Astrocyte (in vitro differentiated cells and primary cell): Measurements from ENCODE around the gene COQ8A. TPM values are rescaled to one million over a fixed set of nuclear protein-coding genes. Genes with fewer than 3 reads are reported as not detected.

Source experiments
- DNase-seq: peaks from one replicate; pipeline ENCODE4 v3.0.0-alpha.2; 2010; ENCODE audit warnings: low read depth
- FAIRE-seq: peaks from 2 replicates; lab custom pipeline; 2011; peaks lifted over from hg19 to GRCh38; lab: Jason Lieb, UNC
- H2AFZ ChIP-seq: 2 replicates; pipeline ENCODE4 v1.6.0; 2012; ENCODE audit warnings: low read depth, low read length, inconsistent platforms
- H3K27ac ChIP-seq: 2 replicates; pipeline ENCODE4 v1.5.1; 2011; ENCODE audit warnings: low read depth, low read length, inconsistent platforms
- H3K27me3 ChIP-seq: 2 replicates; pipeline ENCODE4 v1.6.0; 2011; ENCODE audit warnings: low read length, inconsistent platforms; ENCODE audit not compliant: insufficient read depth
- H3K36me3 ChIP-seq: 2 replicates; pipeline ENCODE4 v1.5.1; 2011; ENCODE audit warnings: low read length, inconsistent platforms; ENCODE audit not compliant: insufficient read depth
- H3K4me1 ChIP-seq: 2 replicates; pipeline ENCODE4 v1.5.1; 2011; ENCODE audit warnings: low read length, inconsistent platforms; ENCODE audit not compliant: insufficient read depth
- H3K4me2 ChIP-seq: 2 replicates; pipeline ENCODE4 v1.6.0; 2012; ENCODE audit warnings: low read length, inconsistent platforms
- H3K4me3 ChIP-seq: 2 replicates; pipeline ENCODE4 v1.5.1; 2011; ENCODE audit warnings: low read depth, mild to moderate bottlenecking, low read length, inconsistent platforms; ENCODE audit not compliant: insufficient read depth
- H3K79me2 ChIP-seq: 2 replicates; pipeline ENCODE4 v1.6.0; 2012; ENCODE audit warnings: mild to moderate bottlenecking, low read length, inconsistent platforms; ENCODE audit not compliant: insufficient read depth
- H3K9ac ChIP-seq: 2 replicates; pipeline ENCODE4 v1.6.0; 2012; ENCODE audit warnings: mild to moderate bottlenecking, low read length, inconsistent platforms
- H3K9me3 ChIP-seq: 2 replicates; pipeline ENCODE4 v1.5.1; 2012; ENCODE audit warnings: low read depth, mild to moderate bottlenecking, low read length, inconsistent platforms; ENCODE audit not compliant: insufficient read depth
- H4K20me1 ChIP-seq: 2 replicates; pipeline ENCODE4 v1.6.0; 2012; ENCODE audit warnings: low read length, inconsistent platforms; ENCODE audit not compliant: insufficient read depth
- H3K27ac Mint-ChIP-seq: one replicate; pipeline ENCODE4 v1.8.0; 2021; ENCODE audit warnings: mild to moderate bottlenecking, mixed read lengths; ENCODE audit not compliant: unreplicated experiment
- H3K27me3 Mint-ChIP-seq: one replicate; pipeline ENCODE4 v1.8.0; 2021; ENCODE audit warnings: low read depth, mixed read lengths; ENCODE audit not compliant: unreplicated experiment
- H3K36me3 Mint-ChIP-seq: one replicate; pipeline ENCODE4 v1.8.0; 2021; ENCODE audit warnings: low read depth, mixed read lengths; ENCODE audit not compliant: unreplicated experiment
- H3K4me1 Mint-ChIP-seq: one replicate; pipeline ENCODE4 v1.8.0; 2021; ENCODE audit warnings: low read depth, mixed read lengths; ENCODE audit not compliant: unreplicated experiment
- H3K4me3 Mint-ChIP-seq: one replicate; pipeline ENCODE4 v1.8.0; 2021; ENCODE audit warnings: mild to moderate bottlenecking, moderate library complexity, mixed read lengths; ENCODE audit not compliant: unreplicated experiment
- H3K9me3 Mint-ChIP-seq: one replicate; pipeline ENCODE4 v1.8.0; 2021; ENCODE audit warnings: mild to moderate bottlenecking, mixed read lengths; ENCODE audit not compliant: unreplicated experiment
- CTCF ChIP-seq: IDR thresholded peaks from 2 replicates; pipeline ENCODE4 v1.5.1; 2011; ENCODE audit warnings: low read depth, mild to moderate bottlenecking, inconsistent platforms, low read length, moderate library complexity; ENCODE audit not compliant: insufficient read depth
- EZH2 ChIP-seq: IDR thresholded peaks from 2 replicates; pipeline ENCODE4 v1.6.1; 2012; ENCODE audit warnings: mild to moderate bottlenecking, low read length, inconsistent platforms; ENCODE audit not compliant: insufficient read depth
- total RNA-seq: library from RNA; stranded (reverse); gene quantifications from 2 replicates; pipeline ENCODE4 v1.2.1, GENCODE V29; 2021

Gene COQ8A
- total RNA-seq, 1 donor from 2014 or later = 8.2 TPM

- no peak for DNase-seq
- Histone ChIP-seq H3K9me3 (no peaks in the 10 kb centered on the region), H3K27ac (no peak overlapping the region), H2AFZ (no peak overlapping the region), H3K9ac (no peak overlapping the region), H3K4me1 (no peaks in the 10 kb centered on the region), H3K4me3 (no peak overlapping the region), H3K4me2 (no peak overlapping the region), H3K27me3 (no peaks in the 10 kb centered on the region), H3K79me2 (no peaks in the 10 kb centered on the region), H3K36me3 (no peaks in the 10 kb centered on the region), H4K20me1 (no peaks in the 10 kb centered on the region)
- Mint-ChIP-seq H3K27ac (no peak overlapping the region), H3K27me3 (no peaks in the 10 kb centered on the region), H3K4me1 (peaks cover 9% of the 10 kb centered on the region), H3K9me3 (peaks cover 7% of the 10 kb centered on the region), H3K4me3 (no peak overlapping the region), H3K36me3 (peaks cover 1% of the 10 kb centered on the region)
- TF ChIP-seq CTCF (no peak), EZH2 (no peak)
- no peak for FAIRE-seq
These were observed 32.8 kb downstream of the COQ8A start for GRCh38 chr1:226972931-226973330.

- peaks cover 1% of the 10 kb centered on the region for H3K36me3 Mint-ChIP-seq
- no peaks in the 10 kb centered on the region for H3K27me3 Mint-ChIP-seq
- Histone ChIP-seq H3K79me2 (no peaks in the 10 kb centered on the region), H3K27me3 (no peaks in the 10 kb centered on the region), H3K36me3 (no peaks in the 10 kb centered on the region), H3K9ac (no peak overlapping the region), H2AFZ (no peak overlapping the region), H4K20me1 (no peaks in the 10 kb centered on the region), H3K27ac (no peak overlapping the region), H3K4me1 (no peaks in the 10 kb centered on the region), H3K4me3 (no peak overlapping the region), H3K9me3 (no peaks in the 10 kb centered on the region), H3K4me2 (no peak overlapping the region)
- no peak for FAIRE-seq
- TF ChIP-seq EZH2 (no peak), CTCF (no peak)
- no peak overlapping the region for H3K4me3 Mint-ChIP-seq
- H3K27ac Mint-ChIP-seq = no peak overlapping the region
- peaks cover 7% of the 10 kb centered on the region for H3K9me3 Mint-ChIP-seq
- DNase-seq = no peak
- H3K4me1 Mint-ChIP-seq = peaks cover 9% of the 10 kb centered on the region
These were observed 33.3 kb downstream of the COQ8A start for GRCh38 chr1:226973371-226973897.

- Mint-ChIP-seq H3K4me3 (no peak overlapping the region), H3K27ac (no peak overlapping the region), H3K4me1 (peaks cover 9% of the 10 kb centered on the region), H3K36me3 (peaks cover 1% of the 10 kb centered on the region), H3K9me3 (peaks cover 7% of the 10 kb centered on the region), H3K27me3 (no peaks in the 10 kb centered on the region)
- Histone ChIP-seq H3K4me2 (no peak overlapping the region), H3K4me3 (no peak overlapping the region), H3K79me2 (no peaks in the 10 kb centered on the region), H3K27me3 (no peaks in the 10 kb centered on the region), H3K36me3 (no peaks in the 10 kb centered on the region), H3K9ac (no peak overlapping the region), H3K9me3 (no peaks in the 10 kb centered on the region), H4K20me1 (no peaks in the 10 kb centered on the region), H3K4me1 (no peaks in the 10 kb centered on the region), H3K27ac (no peak overlapping the region), H2AFZ (no peak overlapping the region)
- TF ChIP-seq CTCF (no peak), EZH2 (no peak)
- DNase-seq (no peak), FAIRE-seq (no peak)
These were observed 33.9 kb downstream of the COQ8A start for GRCh38 chr1:226973898-226974543.
